ENCODE data around the gene RBBP8.

GRCh38 chr18:23072079-23072478, 139.0 kb downstream of the RBBP8 start:
- TF ChIP-seq RAD21 (IDR thresholded peaks at IDR 0.05; ENCODE audit: low read depth) (no peak), MAX (IDR thresholded peaks at IDR 0.05) (no peak), EP300 (IDR thresholded peaks at IDR 0.05; ENCODE audit: borderline replicate concordance) (no peak), TCF12 (IDR thresholded peaks at IDR 0.05; ENCODE audit: low read depth) (no peak), CEBPB (IDR thresholded peaks at IDR 0.05) (no peak), EGR1 (IDR thresholded peaks at IDR 0.05) (no peak), CREB1 (IDR thresholded peaks at IDR 0.05; ENCODE audit: low read depth) (no peak), REST (IDR thresholded peaks at IDR 0.05; ENCODE audit: low read depth) (no peak), TEAD4 (IDR thresholded peaks at IDR 0.05) (no peak), YY1 (IDR thresholded peaks at IDR 0.05; ENCODE audit: low read depth) (no peak), USF1 (IDR thresholded peaks at IDR 0.05) (no peak)
